ENCODE measurements around the gene DHX30. TPM values are rescaled to one million over a fixed set of nuclear protein-coding genes. Genes with fewer than 3 reads are reported as not detected.

DHX30 gene
- total RNA-seq, 1 donor from 2014 or later: 62.0 TPM

- Histone ChIP-seq H3K4me3 (no peak overlapping the region), H3K27me3 (no peaks in the 10 kb centered on the region), H3K27ac (no peak overlapping the region), H3K9me3 (no peaks in the 10 kb centered on the region), H3K4me1 (no peaks in the 10 kb centered on the region), H3K36me3 (peaks cover 4% of the 10 kb centered on the region)
- intact Hi-C loops (cut with DNase I): no loop called here
- no peak for TF ChIP-seq CTCF (IDR thresholded peaks at IDR 0.05)
- no peak for ATAC-seq
- DNase-seq: no peak
These were observed 96.7 kb downstream of the DHX30 start for GRCh38 chr3:47899495-47900108.

Small RNA genes within 50 kb of the gene (microRNA-seq; reads per million reads assigned to microRNA genes)
- 13.4 reads per million, percentile 41 among the genes with 10 or more reads in this experiment for gene MIR1226 (ENCODE audit: borderline microRNAs expressed)

Other genes starting within 250 kb of the DHX30 start
- gene CSPG5, start 224.3 kb upstream of the DHX30 start, total RNA-seq: 5.4 TPM
- gene SMARCC1, start 21.2 kb upstream of the DHX30 start, total RNA-seq: 67.9 TPM
- gene MAP4, start 213.3 kb downstream of the DHX30 start, total RNA-seq: 191 TPM